ENCODE results near the gene ZNF580. TPM values are rescaled to one million over a fixed set of nuclear protein-coding genes. Genes with fewer than 3 reads are reported as not detected.

ZNF580 gene
- total and polyA plus RNA-seq, 2 of the 13 experiments (the other 11 are each of a cell fraction or from before 2014, with no cell fraction given) = 4.4 to 6.0 TPM

- ChIA-PET POLR2A (interaction anchor here (1.0 kb wide), 1 partner anchor 10 kb away, joined by 4 read pairs; no protein-coding TSS in a partner anchor), CTCF (ENCODE audit: low intra/inter-chr PET ratio, low total read pairs) (no interaction called here)
- H3K4me3 ChIP-seq (replicated peaks in 1 of 3; ENCODE audit: insufficient read depth in 1 of 3, low read depth in 2 of 3, low read length in 3 of 3) = no peak overlapping the region
- H3K27ac ChIP-seq (ENCODE audit: extremely low read length, insufficient read depth, low read length) = no peak overlapping the region
- intact Hi-C loops (cut with micrococcal nuclease; ENCODE audit: unreplicated experiment) (no loop called here), in situ Hi-C loops (cut with HindIII; ENCODE audit: extremely low pct_ligation_motif_present, low pct_unique_long_range_greater_than_20kb) (no loop called here)
- H3K9ac ChIP-seq (ENCODE audit: insufficient read depth, low read depth, low read length) = no peak overlapping the region
- no peak for FAIRE-seq
- H3K4me2 ChIP-seq (ENCODE audit: low read depth, low read length) = no peak overlapping the region
- peaks cover 10 to 32% of the 10 kb centered on the region in 2 experiments; a peak in 4 of 5 replicates for H3K36me3 ChIP-seq (replicated peaks in 1 of 2; ENCODE audit: control insufficient read depth in 1 of 2, insufficient read depth in 2 of 2, low read length in 2 of 2)
- H3K79me2 ChIP-seq (ENCODE audit: insufficient read depth, low read length) = peaks cover 2% of the 10 kb centered on the region
- H3K9me3 ChIP-seq (ENCODE audit: low read length) = no peaks in the 10 kb centered on the region
- WGBS (ENCODE audit: low lambda C conversion rate) = 92% methylated on average over 4 of the region's 4 CpGs
- H3K27me3 ChIP-seq (ENCODE audit: control insufficient read depth in 1 of 2, insufficient read depth in 2 of 2, low read length in 2 of 2) = no peaks in the 10 kb centered on the region; a peak in 1 of 5 replicates
- ATAC-seq = no peak
- peaks cover 9% of the 10 kb centered on the region for H3K4me1 ChIP-seq (ENCODE audit: insufficient read depth, low read length)
- H2AFZ ChIP-seq (ENCODE audit: low read length) = no peak overlapping the region
- no peak for DNase-seq (ENCODE audit: low spot score)
- no TSS peak for BruUV-seq (replicated peaks)
- 0 out of 2 replicates have a peak, but pooled peaks cover 6% of the 10 kb centered on the region for H4K20me1 ChIP-seq (ENCODE audit: insufficient read depth, low read length)
- TF ChIP-seq ZNF572 (CRISPR knock-in tag; IDR thresholded peaks at IDR 0.05) = no peak
- TF ChIP-seq ATM (IDR thresholded peaks at IDR 0.05; ENCODE audit: borderline replicate concordance) = no peak
- TF ChIP-seq FOSL2 (CRISPR knock-in tag; IDR thresholded peaks at IDR 0.05) = no peak
- no peak for TF ChIP-seq PTBP1 (IDR thresholded peaks at IDR 0.05; ENCODE audit: low read depth, low read length, poor library complexity, severe bottlenecking)
- TF ChIP-seq, protein P1, sequence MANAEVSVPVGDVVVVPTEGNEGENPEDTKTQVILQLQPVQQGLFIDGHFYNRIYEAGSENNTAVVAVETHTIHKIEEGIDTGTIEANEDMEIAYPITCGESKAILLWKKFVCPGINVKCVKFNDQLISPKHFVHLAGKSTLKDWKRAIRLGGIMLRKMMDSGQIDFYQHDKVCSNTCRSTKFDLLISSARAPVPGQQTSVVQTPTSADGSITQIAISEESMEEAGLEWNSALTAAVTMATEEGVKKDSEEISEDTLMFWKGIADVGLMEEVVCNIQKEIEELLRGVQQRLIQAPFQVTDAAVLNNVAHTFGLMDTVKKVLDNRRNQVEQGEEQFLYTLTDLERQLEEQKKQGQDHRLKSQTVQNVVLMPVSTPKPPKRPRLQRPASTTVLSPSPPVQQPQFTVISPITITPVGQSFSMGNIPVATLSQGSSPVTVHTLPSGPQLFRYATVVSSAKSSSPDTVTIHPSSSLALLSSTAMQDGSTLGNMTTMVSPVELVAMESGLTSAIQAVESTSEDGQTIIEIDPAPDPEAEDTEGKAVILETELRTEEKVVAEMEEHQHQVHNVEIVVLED (CRISPR knock-in tag; IDR thresholded peaks at IDR 0.05; ENCODE audit: borderline replicate concordance) = no peak
- TF ChIP-seq SMYD3 (CRISPR knock-in tag; IDR thresholded peaks at IDR 0.05) = no peak
- TF ChIP-seq NR2F1 (CRISPR knock-in tag; IDR thresholded peaks at IDR 0.05) = no peak
- no peak for TF ChIP-seq SNAPC5 (CRISPR knock-in tag; IDR thresholded peaks at IDR 0.05; ENCODE audit: borderline replicate concordance)
- TF ChIP-seq BORCS8-MEF2B (CRISPR knock-in tag; IDR thresholded peaks at IDR 0.05) = no peak
- TF ChIP-seq FOXC1 (CRISPR knock-in tag; IDR thresholded peaks at IDR 0.05; ENCODE audit: borderline replicate concordance) = no peak
- TF ChIP-seq NCOA2 (CRISPR knock-in tag; IDR thresholded peaks at IDR 0.05) = no peak
- TF ChIP-seq HINFP (CRISPR knock-in tag; IDR thresholded peaks at IDR 0.05; ENCODE audit: low read depth) = no peak
- TF ChIP-seq NR3C1 (CRISPR knock-in tag; IDR thresholded peaks at IDR 0.05) = no peak
- no peak for TF ChIP-seq ZNF484 (CRISPR knock-in tag; IDR thresholded peaks at IDR 0.05; ENCODE audit: borderline replicate concordance, low read depth)
- TF ChIP-seq HOXA9 (CRISPR knock-in tag; IDR thresholded peaks at IDR 0.05; ENCODE audit: borderline replicate concordance) = no peak
- TF ChIP-seq ZNF317 (CRISPR knock-in tag; IDR thresholded peaks at IDR 0.05) = no peak
Measured at GRCh38 chr19:55594996-55595545, 45.7 kb upstream of the ZNF580 start.
